Endothelial cell of umbilical vein (primary cell): ENCODE measurements around the gene CD200R1L. TPM values are rescaled to one million over a fixed set of nuclear protein-coding genes. Genes with fewer than 3 reads are reported as not detected.

Experiments used
- BruUV-seq: library from RNA; stranded (reverse); fragments of 400-500 nt; replicated peaks from 2 replicates; lab custom pipeline; 2021; lab: Mats Ljungman, UMichigan
- CTCF ChIA-PET: fragments of 300-600, 350-600 bp; sonication (Branson Sonifier 250); formaldehyde crosslinking; loops from one replicate; lab custom pipeline; 2021; ENCODE audit warnings: antibody characterized with exemption, inconsistent platforms; lab: Charles Lee
- POLR2A ChIA-PET: fragments of 300-600, 350-600 bp; sonication (Branson Sonifier 250); formaldehyde crosslinking; loops from one replicate; lab custom pipeline; 2021; ENCODE audit warnings: antibody characterized with exemption, inconsistent platforms; lab: Charles Lee
- DNase-seq: peaks from one replicate; pipeline ENCODE4 v3.0.0-alpha.2; 2011; ENCODE audit warnings: low read depth, low spot score
- FAIRE-seq: peaks from 2 replicates; lab custom pipeline; 2011; peaks lifted over from hg19 to GRCh38; lab: Jason Lieb, UNC
- H2AFZ ChIP-seq: 2 replicates; pipeline ENCODE4 v1.6.0; 2012; ENCODE audit warnings: low read depth, low read length, control low read depth, inconsistent platforms
- H3K27ac ChIP-seq: 2 replicates; pipeline ENCODE4 v1.5.1; 2011; ENCODE audit warnings: low read depth, mild to moderate bottlenecking, control low read depth, low read length, moderate library complexity; ENCODE audit not compliant: insufficient read depth
- H3K27me3 ChIP-seq, 2 experiments: 2 replicates each; pipeline versions ENCODE4 v1.6.0 to v1.6.1; 2011; ENCODE audit warnings: low read length in 2 of 2, mixed read lengths in 1 of 2; ENCODE audit not compliant: control insufficient read depth in 2 of 2, insufficient read depth in 2 of 2
- H3K36me3 ChIP-seq, 2 experiments: 2 replicates in 1 of 2; 3 replicates in 1 of 2; pipeline ENCODE4 v1.5.1; 2011; ENCODE audit warnings: low read length in 2 of 2, mild to moderate bottlenecking in 1 of 2, moderate library complexity in 1 of 2; ENCODE audit not compliant: control insufficient read depth in 2 of 2, insufficient read depth in 2 of 2; ENCODE audit errors: extremely low read depth in 1 of 2
- H3K4me1 ChIP-seq: 3 replicates; pipeline ENCODE4 v1.5.1; 2011; ENCODE audit warnings: mild to moderate bottlenecking, low read length; ENCODE audit not compliant: control insufficient read depth, insufficient read depth; ENCODE audit errors: extremely low read depth
- H3K4me2 ChIP-seq: 2 replicates; pipeline ENCODE4 v1.6.1; 2011; ENCODE audit warnings: low read length, control low read depth, mixed read lengths; ENCODE audit not compliant: insufficient read depth
- H3K4me3 ChIP-seq, 3 experiments: fragments of 200-600 bp in 1 of 3; sonication (generic), shearing (Covaris generic) in 1 of 3; replicated peaks in 1 of 3; 2 replicates each; pipeline ENCODE4 v1.5.1; 2011 to 2016; ENCODE audit warnings: control low read depth in 3 of 3, low read length in 3 of 3, mild to moderate bottlenecking in 2 of 3, inconsistent platforms in 1 of 3, low read depth in 1 of 3, moderate library complexity in 1 of 3; ENCODE audit not compliant: insufficient read depth in 1 of 3
- H3K79me2 ChIP-seq: 2 replicates; pipeline ENCODE4 v1.6.0; 2012; ENCODE audit warnings: low read length, inconsistent platforms; ENCODE audit not compliant: control insufficient read depth, insufficient read depth
- H3K9ac ChIP-seq: replicated peaks from 2 replicates; pipeline ENCODE3; 2011; ENCODE audit warnings: low read length, control low read depth; ENCODE audit not compliant: insufficient read depth; ENCODE audit errors: extremely low read depth
- H3K9me1 ChIP-seq: replicated peaks from 3 replicates; pipeline ENCODE4 v1.6.0; 2011; ENCODE audit warnings: mild to moderate bottlenecking, low read length; ENCODE audit not compliant: control insufficient read depth, insufficient read depth; ENCODE audit errors: extremely low read depth
- H3K9me3 ChIP-seq: replicated peaks from 2 replicates; pipeline ENCODE4 v1.5.1; 2012; ENCODE audit warnings: low read length, inconsistent platforms; ENCODE audit not compliant: control insufficient read depth, insufficient read depth
- H4K20me1 ChIP-seq: replicated peaks from 2 replicates; pipeline ENCODE3; 2011; ENCODE audit warnings: mild to moderate bottlenecking, low read length; ENCODE audit not compliant: control insufficient read depth, insufficient read depth; ENCODE audit errors: extremely low read depth
- CTCF ChIP-seq, 2 donors: IDR thresholded peaks; 1 replicate in 1 of 2; 2 replicates in 1 of 2; pipeline ENCODE4 v1.5.1; 2011; ENCODE audit warnings: low read length in 2 of 2, mild to moderate bottlenecking in 2 of 2, moderate library complexity in 2 of 2, control low read depth in 1 of 2, inconsistent platforms in 1 of 2, low read depth in 1 of 2; ENCODE audit not compliant: insufficient read depth in 1 of 2; ENCODE audit errors: extremely low read depth in 1 of 2
- EZH2 ChIP-seq: IDR thresholded peaks from 2 replicates; pipeline ENCODE4 v1.6.1; 2012; ENCODE audit warnings: borderline replicate concordance, low read depth, mild to moderate bottlenecking, moderate library complexity, low read length, inconsistent platforms; ENCODE audit not compliant: severe bottlenecking
- FOS ChIP-seq: IDR thresholded peaks from 2 replicates; pipeline ENCODE4 v1.6.1; 2011; ENCODE audit warnings: mild to moderate bottlenecking, low read length, moderate library complexity, borderline replicate concordance; ENCODE audit not compliant: insufficient read depth
- GATA2 ChIP-seq: IDR thresholded peaks from 2 replicates; pipeline ENCODE4 v1.7.0; 2011; ENCODE audit warnings: low read depth, mild to moderate bottlenecking, moderate library complexity, mixed read lengths, low read length; ENCODE audit not compliant: insufficient read length, insufficient read depth
- JUN ChIP-seq: IDR thresholded peaks from 2 replicates; pipeline ENCODE4 v1.6.1; 2011; ENCODE audit warnings: borderline replicate concordance, low read depth; ENCODE audit not compliant: insufficient read length, insufficient read depth
- MAX ChIP-seq: IDR thresholded peaks from 2 replicates; pipeline ENCODE4 v1.6.1; 2011; ENCODE audit not compliant: insufficient read depth, insufficient read length
- MYC ChIP-seq: IDR thresholded peaks from one replicate; pipeline ENCODE4 v1.6.1; 2011; ENCODE audit warnings: mild to moderate bottlenecking, low read depth, low read length
- POLR2A ChIP-seq: IDR thresholded peaks from 2 replicates; pipeline ENCODE4 v1.6.1; 2012; ENCODE audit warnings: low read depth, mild to moderate bottlenecking, control low read depth, low read length
- POLR2AphosphoS5 ChIP-seq: IDR thresholded peaks from 2 replicates; pipeline ENCODE4 v1.6.1; 2012; ENCODE audit warnings: low read depth, mild to moderate bottlenecking, control low read depth, low read length, moderate library complexity; ENCODE audit not compliant: insufficient read depth
- dilution Hi-C: fragments of 300-500 bp; cut with MboI; formaldehyde crosslinking; loops from one replicate; pipeline ENCODE4 v1.15.0; 2019; ENCODE audit warnings: low sequenced_read_pairs; ENCODE audit not compliant: extremely low pct_ligation_motif_present
- intact Hi-C: fragments of 100-400 bp; cut with micrococcal nuclease; formaldehyde crosslinking; loops from one replicate; pipeline ENCODE4 v1.10.0; 2022
- polyA plus RNA-seq, 4 experiments: library from polyadenylated mRNA; depleted of rRNA in 3 of 4; stranded (reverse) in 3 of 4; unstranded in 1 of 4; fragments of >200 nt; gene quantifications; 2 replicates each; pipeline versions ENCODE4 v1.2.1 to v1.2.3, GENCODE V29; 2011 to 2012; ENCODE audit warnings: missing spikeins in 1 of 4
- total RNA-seq: library from RNA; stranded (reverse); gene quantifications from 2 replicates; pipeline ENCODE4 v1.2.3, GENCODE V29; 2021

Gene CD200R1L
- total and polyA plus RNA-seq, 2 donors (not counting 3 experiments of a cell fraction or from before 2014, with no cell fraction given), result not detected

GRCh38 chr3:112805126-112805525 lies 41.5 kb downstream of the CD200R1L start:
- no peaks in the 10 kb centered on the region for H3K9me3 ChIP-seq
- POLR2A ChIA-PET, result no interaction called here
- intact Hi-C loops, result no loop called here
- no peaks in the 10 kb centered on the region for H4K20me1 ChIP-seq
- H3K4me1 ChIP-seq, result no peaks in the 10 kb centered on the region
- TF ChIP-seq JUN, result no peak
- TF ChIP-seq CTCF (IDR thresholded peaks at IDR 0.05; ENCODE audit: extremely low read depth in 1 of 2, insufficient read depth in 1 of 2, low read depth in 1 of 2, low read length in 2 of 2), result no peak
- TF ChIP-seq GATA2, result no peak
- no peak for TF ChIP-seq MAX
- TF ChIP-seq EZH2, result no peak
- TF ChIP-seq POLR2A, result no peak
- no peak for TF ChIP-seq MYC
- TF ChIP-seq FOS, result no peak
- no peak for TF ChIP-seq POLR2AphosphoS5
- BruUV-seq, result no TSS peak
- no peak for DNase-seq
- FAIRE-seq, result no peak
- dilution Hi-C loops, result no loop called here
- H3K36me3 ChIP-seq, result no peaks in the 10 kb centered on the region
- no peak overlapping the region for H3K4me3 ChIP-seq
- CTCF ChIA-PET, result no interaction called here
- no peaks in the 10 kb centered on the region for H3K79me2 ChIP-seq
- H2AFZ ChIP-seq, result no peak overlapping the region
- H3K9ac ChIP-seq, result no peak overlapping the region
- H3K27me3 ChIP-seq, result peaks cover 0 to 9% of the 10 kb centered on the region in 2 experiments
- no peak overlapping the region for H3K27ac ChIP-seq
- no peaks in the 10 kb centered on the region for H3K9me1 ChIP-seq
- H3K4me2 ChIP-seq, result no peak overlapping the region
